Thyroid gland (tissue), 4 donors: ENCODE measurements around the gene CCDC43. TPM values are rescaled to one million over a fixed set of nuclear protein-coding genes. Genes with fewer than 3 reads are reported as not detected.

Source experiments
- DNase-seq, 2 donors: peaks; one replicate each; pipeline ENCODE4 v3.0.0-alpha.2; 2019
- H3K27ac ChIP-seq, 3 donors: fragments of 200-600 bp; sonication (generic); 1 replicate in 2 of 3; 2 replicates in 1 of 3; pipeline ENCODE4 v1.5.1; 2016 to 2019; ENCODE audit warnings: mild to moderate bottlenecking in 1 of 3, moderate library complexity in 1 of 3
- H3K27me3 ChIP-seq: fragments of 200-600 bp; sonication (generic); one replicate; pipeline ENCODE4 v1.5.1; 2019
- H3K36me3 ChIP-seq, 2 donors: fragments of 200-600 bp; sonication (generic); one replicate each; pipeline ENCODE4 v1.5.1; 2016 to 2019
- H3K4me1 ChIP-seq, 2 donors: fragments of 200-600 bp; sonication (generic); one replicate each; pipeline ENCODE4 v1.5.1; 2017 to 2019
- H3K4me3 ChIP-seq, 3 donors: fragments of 200-600 bp; sonication (generic); replicated peaks in 1 of 3; 1 replicate in 2 of 3; 2 replicates in 1 of 3; pipeline ENCODE4 v1.5.1; 2016; ENCODE audit warnings: mild to moderate bottlenecking in 1 of 3
- H3K9me3 ChIP-seq: fragments of 200-600 bp; sonication (generic); one replicate; pipeline ENCODE4 v1.5.1; 2017
- POLR2A ChIP-seq, 2 donors: fragments of 450-650 bp; IDR thresholded peaks; one replicate each; pipeline ENCODE4 v1.6.1; 2017; ENCODE audit warnings: antibody characterized with exemption in 2 of 2, mild to moderate bottlenecking in 2 of 2, moderate library complexity in 1 of 2
- WGBS, 2 donors: methylation state at CpG; one replicate each; pipeline ENCODE4 v1.1.5; 2017; 5-methylcytosine and 5-hydroxymethylcytosine counted together
- intact Hi-C: fragments of 100-400 bp; cut with DNase I; formaldehyde crosslinking; loops from one replicate; pipeline ENCODE4 v1.15.1; 2023
- total RNA-seq, 4 donors: library from RNA; depleted of rRNA; stranded (reverse); fragments of >200 nt; gene quantifications; one replicate each; pipeline ENCODE4 v1.2.3, GENCODE V29; 2016
- TF ChIP-seq, protein P1 (sequence below), 6 experiments: fragments of 200-600 bp in 3 of 6; fragments of 450-650 bp in 3 of 6; sonication (generic) in 3 of 6; IDR thresholded peaks; one replicate each; pipeline ENCODE4 v1.5.1; 2016 to 2019; ENCODE audit warnings: antibody characterized with exemption in 6 of 6, mild to moderate bottlenecking in 2 of 6, inconsistent platforms in 1 of 6, moderate library complexity in 1 of 6

Gene CCDC43
- total RNA-seq, 4 donors from 2014 or later: 15.7 to 21.0 (median 18.8) TPM

DNA sequence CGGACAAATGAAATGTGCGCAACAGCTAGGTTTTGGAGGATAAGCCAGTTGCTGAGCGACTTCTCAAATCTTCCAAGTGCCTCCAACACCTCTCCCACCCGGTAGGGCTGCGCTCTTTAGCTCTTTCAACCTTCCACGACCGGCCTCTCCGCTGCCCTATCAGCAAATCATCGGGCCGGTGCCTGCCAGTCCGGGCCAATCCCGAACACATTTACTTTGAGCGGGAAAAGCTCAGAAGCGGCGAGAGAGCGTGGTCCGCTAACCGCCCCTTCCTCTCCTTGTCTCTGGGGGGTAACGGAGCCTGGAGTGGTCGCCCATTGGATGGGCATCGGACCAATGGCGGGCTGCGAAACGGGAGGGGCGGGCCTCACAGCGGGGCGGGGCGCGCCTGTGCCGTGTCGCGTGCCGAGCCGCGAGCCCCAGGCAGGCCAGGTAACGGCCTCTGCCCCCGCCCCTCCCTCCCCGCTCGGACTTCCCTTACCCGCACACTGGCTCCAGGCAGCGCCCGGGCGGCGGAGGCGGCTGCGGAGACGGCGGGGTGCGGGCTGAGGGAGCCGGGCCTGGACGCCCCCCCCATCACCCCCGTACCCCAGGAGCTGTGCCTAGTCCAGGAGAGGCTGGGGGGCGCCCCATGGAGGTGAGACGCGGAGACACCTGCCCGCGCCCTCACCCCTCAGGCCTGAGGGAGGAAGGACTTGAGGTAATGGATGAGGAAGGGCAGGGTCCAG lies 33.4 kb downstream of the CCDC43 start, which contains the start of gene MEIOC:
Gene MEIOC, plus strand, starts transcription at position 486 of the 728 bp plus-strand sequence. Its CDS starts 146 bp downstream, at position 632.
- Histone ChIP-seq H3K9me3 (no peaks in the 10 kb centered on the region), H3K36me3 (no peaks in the 10 kb centered on the region), H3K27me3 (peaks cover 17% of the 10 kb centered on the region), H3K4me3 (peak within 1 kb of the TSS in 1 of 3 donors; percentile 12), H3K4me1 (peaks cover 0 to 8% of the 10 kb centered on the region in 2 donors), H3K27ac (no peak within 1 kb of the TSS)
- intact Hi-C loops: no loop called here
- 11 to 23% methylated on average over 32 to 34 of the region's 57 CpGs for WGBS, 2 donors
- TF ChIP-seq POLR2A (IDR thresholded peaks at IDR 0.05): no peak
- TF ChIP-seq, protein P1, sequence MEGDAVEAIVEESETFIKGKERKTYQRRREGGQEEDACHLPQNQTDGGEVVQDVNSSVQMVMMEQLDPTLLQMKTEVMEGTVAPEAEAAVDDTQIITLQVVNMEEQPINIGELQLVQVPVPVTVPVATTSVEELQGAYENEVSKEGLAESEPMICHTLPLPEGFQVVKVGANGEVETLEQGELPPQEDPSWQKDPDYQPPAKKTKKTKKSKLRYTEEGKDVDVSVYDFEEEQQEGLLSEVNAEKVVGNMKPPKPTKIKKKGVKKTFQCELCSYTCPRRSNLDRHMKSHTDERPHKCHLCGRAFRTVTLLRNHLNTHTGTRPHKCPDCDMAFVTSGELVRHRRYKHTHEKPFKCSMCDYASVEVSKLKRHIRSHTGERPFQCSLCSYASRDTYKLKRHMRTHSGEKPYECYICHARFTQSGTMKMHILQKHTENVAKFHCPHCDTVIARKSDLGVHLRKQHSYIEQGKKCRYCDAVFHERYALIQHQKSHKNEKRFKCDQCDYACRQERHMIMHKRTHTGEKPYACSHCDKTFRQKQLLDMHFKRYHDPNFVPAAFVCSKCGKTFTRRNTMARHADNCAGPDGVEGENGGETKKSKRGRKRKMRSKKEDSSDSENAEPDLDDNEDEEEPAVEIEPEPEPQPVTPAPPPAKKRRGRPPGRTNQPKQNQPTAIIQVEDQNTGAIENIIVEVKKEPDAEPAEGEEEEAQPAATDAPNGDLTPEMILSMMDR (IDR thresholded peaks at IDR 0.05): no peak
- DNase-seq: no peak

DNA sequence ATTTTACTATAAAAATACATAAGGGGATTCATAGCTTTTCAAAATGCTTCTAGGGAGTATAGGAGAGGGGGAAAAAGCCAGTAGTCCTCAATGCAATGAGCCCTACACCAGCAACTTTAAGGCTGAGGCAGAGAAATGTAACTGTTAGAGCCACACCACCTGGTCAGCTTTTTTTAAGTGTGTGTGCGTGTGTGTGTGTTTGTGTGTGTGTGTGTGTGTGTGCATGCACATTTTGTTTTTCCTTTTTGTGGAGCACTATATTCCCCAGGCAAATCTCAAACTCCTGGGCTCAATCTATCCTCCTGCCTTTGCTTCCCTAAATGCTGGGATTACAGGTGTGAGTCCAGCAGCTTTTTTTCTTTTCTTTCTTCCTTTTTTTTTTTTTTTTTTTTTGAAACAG lies 35.6 kb downstream of the CCDC43 start:
- Histone ChIP-seq H3K36me3 (no peaks in the 10 kb centered on the region), H3K27ac (no peak overlapping the region), H3K4me3 (no peak overlapping the region), H3K9me3 (no peaks in the 10 kb centered on the region), H3K27me3 (peaks cover 17% of the 10 kb centered on the region), H3K4me1 (peaks cover 0 to 8% of the 10 kb centered on the region in 2 donors)
- WGBS, 2 donors: 76 to 82% methylated on average over 1 of the region's 1 CpG
- TF ChIP-seq POLR2A (IDR thresholded peaks at IDR 0.05): no peak
- TF ChIP-seq, protein P1 (IDR thresholded peaks at IDR 0.05): no peak
- DNase-seq: no peak
- intact Hi-C loops: no loop called here

GRCh38 chr17:44653384-44653783 lies 36.2 kb downstream of the CCDC43 start:
- peaks cover 0 to 8% of the 10 kb centered on the region in 2 donors for H3K4me1 ChIP-seq
- WGBS, 2 donors: 98 to 100% methylated on average over 3 of the region's 3 CpGs
- no peaks in the 10 kb centered on the region for H3K36me3 ChIP-seq
- TF ChIP-seq, protein P1 (IDR thresholded peaks at IDR 0.05): no peak
- TF ChIP-seq POLR2A (IDR thresholded peaks at IDR 0.05): no peak
- intact Hi-C loops: no loop called here
- peaks cover 17% of the 10 kb centered on the region for H3K27me3 ChIP-seq
- DNase-seq: no peak
- no peak overlapping the region for H3K4me3 ChIP-seq
- no peak overlapping the region for H3K27ac ChIP-seq
- no peaks in the 10 kb centered on the region for H3K9me3 ChIP-seq

GRCh38 chr17:44652727-44653126 lies 36.8 kb downstream of the CCDC43 start:
- H3K9me3 ChIP-seq: no peaks in the 10 kb centered on the region
- no peak overlapping the region for H3K27ac ChIP-seq
- intact Hi-C loops: no loop called here
- H3K27me3 ChIP-seq: peaks cover 17% of the 10 kb centered on the region
- TF ChIP-seq, protein P1 (IDR thresholded peaks at IDR 0.05): no peak
- TF ChIP-seq POLR2A (IDR thresholded peaks at IDR 0.05): no peak
- WGBS, 2 donors: 84% methylated on average over 8 of the region's 8 CpGs
- H3K4me1 ChIP-seq: peaks cover 0 to 8% of the 10 kb centered on the region in 2 donors
- H3K36me3 ChIP-seq: no peaks in the 10 kb centered on the region
- DNase-seq: no peak
- no peak overlapping the region for H3K4me3 ChIP-seq

- no peaks in the 10 kb centered on the region for H3K9me3 ChIP-seq
- intact Hi-C loops: no loop called here
- H3K4me1 ChIP-seq: peaks cover 0 to 3% of the 10 kb centered on the region in 2 donors
- H3K27me3 ChIP-seq: peaks cover 7% of the 10 kb centered on the region
- no peak for DNase-seq
- H3K4me3 ChIP-seq: no peak overlapping the region
- no peaks in the 10 kb centered on the region for H3K36me3 ChIP-seq
- WGBS, 2 donors: 79 to 81% methylated on average over 5 of the region's 5 CpGs
- TF ChIP-seq, protein P1 (IDR thresholded peaks at IDR 0.05): no peak
- no peak for TF ChIP-seq POLR2A (IDR thresholded peaks at IDR 0.05)
- H3K27ac ChIP-seq: no peak overlapping the region
These were observed 38.3 kb downstream of the CCDC43 start for GRCh38 chr17:44651228-44651627.
